ENCODE results near the gene ZNF782. TPM values are rescaled to one million over a fixed set of nuclear protein-coding genes. Genes with fewer than 3 reads are reported as not detected.

The ZNF782 gene
- total and polyA plus RNA-seq, 2 of the 8 experiments (the other 6 are each of a cell fraction or from before 2014, with no cell fraction given), result 1.4 to 7.4 TPM

GRCh38 chr9:96781552-96781951 is 72.8 kb downstream of the ZNF782 start:
- Histone ChIP-seq H3K4me1 (replicated peaks in 1 of 4; ENCODE audit: control insufficient read depth in 3 of 4, insufficient read depth in 4 of 4, low read length in 3 of 4) (peaks cover 0 to 3% (median 1%) of the 10 kb centered on the region in 4 experiments; a peak in 2 of 7 replicates), H2AK5ac (ENCODE audit: low read depth, low read length) (no peak overlapping the region), H3K27ac (ENCODE audit: low read depth, low read length) (no peak overlapping the region), H3K18ac (ENCODE audit: extremely low read depth, low read length) (no peak overlapping the region), H3K23ac (ENCODE audit: insufficient read length) (no peak overlapping the region), H3K56ac (replicated peaks; ENCODE audit: insufficient read length, low read depth, low read length) (no peak overlapping the region), H2AFZ (ENCODE audit: low read length) (no peak overlapping the region), H3K23me2 (ENCODE audit: low read depth, low read length) (peaks cover 2% of the 10 kb centered on the region; the same call in 1 of the 2 replicates), H3K14ac (ENCODE audit: insufficient read length) (no peak overlapping the region), H3K9ac (replicated peaks in 1 of 4; ENCODE audit: extremely low read depth in 1 of 4, low read depth in 3 of 4, low read length in 3 of 4) (peak overlapping the region in 1 of 4 experiments; percentile 34; a peak in 1 of 7 replicates), H2BK5ac (ENCODE audit: low read depth, low read length) (no peak overlapping the region), H2BK20ac (ENCODE audit: low read length) (no peak overlapping the region), H3K27me3 (replicated peaks in 1 of 4; ENCODE audit: control insufficient read depth in 3 of 4, extremely low read depth in 1 of 4, insufficient read depth in 3 of 4, low read length in 3 of 4) (no peaks in the 10 kb centered on the region), H3K79me1 (ENCODE audit: low read depth, low read length) (no peaks in the 10 kb centered on the region), H3K36me3 (ENCODE audit: control insufficient read depth in 2 of 4, insufficient read depth in 4 of 4, low read length in 3 of 4) (no peaks in the 10 kb centered on the region), H2BK15ac (ENCODE audit: low read length) (no peak overlapping the region), H2BK12ac (ENCODE audit: low read depth, low read length) (no peak overlapping the region), H3K4me2 (ENCODE audit: insufficient read depth in 1 of 2, low read depth in 2 of 2, low read length in 2 of 2) (peak overlapping the region in 1 of 2 experiments; percentile 31; a peak in 1 of 4 replicates), H2BK120ac (replicated peaks; ENCODE audit: low read depth, low read length) (no peak overlapping the region), H4K20me1 (replicated peaks in 1 of 2; ENCODE audit: control insufficient read depth in 1 of 2, insufficient read depth in 2 of 2, low read length in 2 of 2) (no peaks in the 10 kb centered on the region), H3K4me3 (ENCODE audit: extremely low read depth in 1 of 4, insufficient read depth in 2 of 4, low read depth in 3 of 4, low read length in 4 of 4) (peak overlapping the region in 1 of 4 experiments; percentile 24; a peak in 1 of 8 replicates), H3K4ac (replicated peaks; ENCODE audit: insufficient read length, low read depth, low read length) (no peak overlapping the region), H4K91ac (replicated peaks; ENCODE audit: insufficient read length, low read length) (no peak overlapping the region), H4K5ac (ENCODE audit: insufficient read length, low read depth, low read length) (no peak overlapping the region), H3K79me2 (ENCODE audit: control insufficient read depth in 1 of 2, insufficient read depth in 2 of 2, low read length in 2 of 2) (peaks cover 0 to 10% of the 10 kb centered on the region in 2 experiments; a peak in 3 of 4 replicates), H4K8ac (ENCODE audit: extremely low read depth, insufficient read depth, low read length) (no peak overlapping the region), H3K9me3 (ENCODE audit: insufficient read depth in 2 of 2, low read depth in 1 of 2, low read length in 1 of 2) (no peaks in the 10 kb centered on the region)
- DNase-seq (ENCODE audit: low read depth in 1 of 2, low spot score in 2 of 2) (no peak), FAIRE-seq (no peak)
- ChIA-PET CTCF (ENCODE audit: partially characterized antibody) (no interaction called here), POLR2A (ENCODE audit: partially characterized antibody) (no interaction called here)
- WGBS, 2 experiments (ENCODE audit: extremely low coverage in 1 of 2, insufficient coverage in 1 of 2, insufficient read length in 1 of 2, insufficient replicate concordance in 2 of 2, low coverage in 1 of 2, low lambda C conversion rate in 2 of 2, missing lambda C conversion rate in 1 of 2), result 81% methylated on average over 3 of the region's 3 CpGs; no CpG with 5 or more reads in 1 of the 2 experiments
- no peak for TF ChIP-seq TCF12 (IDR thresholded peaks at IDR 0.05; ENCODE audit: low read depth, low read length)
- TF ChIP-seq JUND (IDR thresholded peaks at IDR 0.05; ENCODE audit: low read length), result no peak
- TF ChIP-seq GTF2F1 (IDR thresholded peaks at IDR 0.05; ENCODE audit: borderline replicate concordance, low read depth, low read length), result no peak
- no peak for TF ChIP-seq MAFK (IDR thresholded peaks at IDR 0.05; ENCODE audit: low read depth, low read length)
- TF ChIP-seq BCL11A (IDR thresholded peaks at IDR 0.05; ENCODE audit: low read depth in 2 of 2, low read length in 2 of 2), result no peak
- no peak for TF ChIP-seq EZH2 (IDR thresholded peaks at IDR 0.05; ENCODE audit: low read depth, low read length, severe bottlenecking)
- TF ChIP-seq YY1 (IDR thresholded peaks at IDR 0.05; ENCODE audit: low read depth, low read length), result no peak
- TF ChIP-seq, protein P1, sequence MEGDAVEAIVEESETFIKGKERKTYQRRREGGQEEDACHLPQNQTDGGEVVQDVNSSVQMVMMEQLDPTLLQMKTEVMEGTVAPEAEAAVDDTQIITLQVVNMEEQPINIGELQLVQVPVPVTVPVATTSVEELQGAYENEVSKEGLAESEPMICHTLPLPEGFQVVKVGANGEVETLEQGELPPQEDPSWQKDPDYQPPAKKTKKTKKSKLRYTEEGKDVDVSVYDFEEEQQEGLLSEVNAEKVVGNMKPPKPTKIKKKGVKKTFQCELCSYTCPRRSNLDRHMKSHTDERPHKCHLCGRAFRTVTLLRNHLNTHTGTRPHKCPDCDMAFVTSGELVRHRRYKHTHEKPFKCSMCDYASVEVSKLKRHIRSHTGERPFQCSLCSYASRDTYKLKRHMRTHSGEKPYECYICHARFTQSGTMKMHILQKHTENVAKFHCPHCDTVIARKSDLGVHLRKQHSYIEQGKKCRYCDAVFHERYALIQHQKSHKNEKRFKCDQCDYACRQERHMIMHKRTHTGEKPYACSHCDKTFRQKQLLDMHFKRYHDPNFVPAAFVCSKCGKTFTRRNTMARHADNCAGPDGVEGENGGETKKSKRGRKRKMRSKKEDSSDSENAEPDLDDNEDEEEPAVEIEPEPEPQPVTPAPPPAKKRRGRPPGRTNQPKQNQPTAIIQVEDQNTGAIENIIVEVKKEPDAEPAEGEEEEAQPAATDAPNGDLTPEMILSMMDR (IDR thresholded peaks at IDR 0.05; ENCODE audit: control extremely low read depth in 1 of 3, insufficient read depth in 1 of 3, low read depth in 1 of 3, low read length in 3 of 3), result no peak
- no peak for TF ChIP-seq SRF (IDR thresholded peaks at IDR 0.05; ENCODE audit: low read depth, low read length)
